Activated CD4-positive, alpha-beta memory T cell treated with anti-CD3 and anti-CD28 coated beads for 36 hours (primary cell): ENCODE measurements around the gene REXO4. TPM values are rescaled to one million over a fixed set of nuclear protein-coding genes. Genes with fewer than 3 reads are reported as not detected.
A peak's percentile ranks its signal among the peaks of the same experiment; 100 is the strongest.

Experiments
- CTCF ChIA-PET: fragments of 350-600 bp; sonication (Branson Sonifier 250); formaldehyde crosslinking; loops from one replicate; lab custom pipeline; 2021; ENCODE audit warnings: antibody characterized with exemption, inconsistent platforms; lab: Charles Lee
- POLR2A ChIA-PET: fragments of 350-600 bp; sonication (Branson Sonifier 250); formaldehyde crosslinking; loops from one replicate; lab custom pipeline; 2021; ENCODE audit warnings: antibody characterized with exemption; lab: Charles Lee
- DNase-seq: peaks from one replicate; pipeline ENCODE4 v3.0.0-alpha.2; 2020
- H3K27ac Mint-ChIP-seq: one replicate; pipeline ENCODE4 v1.8.0; 2021; ENCODE audit warnings: mixed read lengths
- H3K27me3 Mint-ChIP-seq: one replicate; pipeline ENCODE4 v1.8.0; 2021; ENCODE audit warnings: mixed read lengths
- H3K36me3 Mint-ChIP-seq: one replicate; pipeline ENCODE4 v1.8.0; 2021; ENCODE audit warnings: mixed read lengths
- H3K4me1 Mint-ChIP-seq: one replicate; pipeline ENCODE4 v1.8.0; 2021; ENCODE audit warnings: low read depth, mixed read lengths
- H3K4me3 Mint-ChIP-seq: one replicate; pipeline ENCODE4 v1.8.0; 2021; ENCODE audit warnings: mild to moderate bottlenecking, mixed read lengths
- H3K9me3 Mint-ChIP-seq: one replicate; pipeline ENCODE4 v1.8.0; 2021; ENCODE audit warnings: mixed read lengths
- intact Hi-C: fragments of 100-400 bp; cut with micrococcal nuclease; formaldehyde crosslinking; loops from one replicate; pipeline ENCODE4 v1.15.1; 2023
- total RNA-seq, 2 experiments: library from RNA; stranded (reverse); gene quantifications; one replicate each; pipeline ENCODE4 v1.2.3, GENCODE V29; 2021

Gene REXO4
- total RNA-seq, 2 experiments from 2014 or later: 24.2 to 26.3 TPM

GRCh38 chr9:133372144-133372543 lies 45.7 kb downstream of the REXO4 start:
- H3K9me3 Mint-ChIP-seq: no peaks in the 10 kb centered on the region
- H3K27ac Mint-ChIP-seq: peak overlapping the region; percentile 96
- ChIA-PET CTCF (interaction anchor here (1.0 to 6.5 kb wide), 9 partner anchors 15 to 114 kb away, joined by 3 to 76 read pairs (median 4); partner anchors contain the start of genes MED22, RPL7A, SURF1 and SURF2), POLR2A (interaction anchor here (0.7 to 14.2 kb wide), 6 partner anchors 7 to 1022 kb away, joined by 3 to 381 read pairs (median 8); partner anchors contain the start of genes MED22, REXO4, RPL7A and SURF1)
- peak; percentile 31 for DNase-seq
- no peaks in the 10 kb centered on the region for H3K27me3 Mint-ChIP-seq
- H3K36me3 Mint-ChIP-seq: peaks cover 69% of the 10 kb centered on the region
- H3K4me3 Mint-ChIP-seq: peak overlapping the region; percentile 77
- peaks cover 65% of the 10 kb centered on the region for H3K4me1 Mint-ChIP-seq
- intact Hi-C loops: loop anchor here (5.0 to 10.0 kb wide), 2 partner anchors 225 to 1023 kb away; no protein-coding TSS in a partner anchor

- no peaks in the 10 kb centered on the region for H3K9me3 Mint-ChIP-seq
These were observed 46.5 kb downstream of the REXO4 start for GRCh38 chr9:133371261-133371711.

GRCh38 chr9:133370685-133371084 lies 47.1 kb downstream of the REXO4 start:
- peak overlapping the region; percentile 77 for H3K4me3 Mint-ChIP-seq
- intact Hi-C loops: loop anchor here (1.0 to 10.0 kb wide), 8 partner anchors 14 to 1024 kb away; partner anchors contain the start of genes CACFD1, MED22, REXO4 and RPL7A
- H3K27ac Mint-ChIP-seq: peak overlapping the region; percentile 96
- CTCF ChIA-PET: interaction anchor here (0.8 to 6.5 kb wide), 9 partner anchors 8 to 51 kb away, joined by 3 to 76 read pairs (median 5); partner anchors contain the start of genes MED22, RPL7A, SURF1 and SURF2
- no peaks in the 10 kb centered on the region for H3K9me3 Mint-ChIP-seq
- POLR2A ChIA-PET: interaction anchor here (0.8 to 14.2 kb wide), 7 partner anchors 16 to 340 kb away, joined by 3 to 381 read pairs (median 3); partner anchors contain the start of genes GTF3C5, MED22, REXO4 and RPL7A
- DNase-seq: peak; percentile 76
- peaks cover 74% of the 10 kb centered on the region for H3K4me1 Mint-ChIP-seq
- H3K36me3 Mint-ChIP-seq: peaks cover 82% of the 10 kb centered on the region
- no peaks in the 10 kb centered on the region for H3K27me3 Mint-ChIP-seq

More at GRCh38 chr9:133371261-133371711, 46.5 kb downstream of the REXO4 start:
- H3K36me3 Mint-ChIP-seq: peaks cover 77% of the 10 kb centered on the region
- peak overlapping the region; percentile 77 for H3K4me3 Mint-ChIP-seq
- peak overlapping the region; percentile 96 for H3K27ac Mint-ChIP-seq
- POLR2A ChIA-PET: interaction anchor here (0.8 to 14.2 kb wide), 7 partner anchors 17 to 341 kb away, joined by 3 to 381 read pairs (median 3); partner anchors contain the start of genes GTF3C5, MED22, REXO4 and RPL7A
- intact Hi-C loops: loop anchor here (1.0 to 10.0 kb wide), 8 partner anchors 15 to 1024 kb away; partner anchors contain the start of genes CACFD1, MED22, REXO4 and RPL7A
- DNase-seq: peak; percentile 94
- no peaks in the 10 kb centered on the region for H3K27me3 Mint-ChIP-seq
- CTCF ChIA-PET: interaction anchor here (0.8 to 6.5 kb wide), 9 partner anchors 9 to 50 kb away, joined by 4 to 76 read pairs (median 5); partner anchors contain the start of genes MED22, RPL7A, SURF1 and SURF2
- H3K4me1 Mint-ChIP-seq: peaks cover 68% of the 10 kb centered on the region

- POLR2A ChIA-PET: interaction anchor here (1.5 to 14.2 kb wide), 3 partner anchors 16 to 255 kb away, joined by 3 to 381 read pairs (median 15); partner anchors contain the start of genes MED22, REXO4, RPL7A and SURF1
These were observed 47.9 kb downstream of the REXO4 start for GRCh38 chr9:133369933-133370332.

GRCh38 chr9:133369422-133369821 lies 48.4 kb downstream of the REXO4 start:
- ChIA-PET CTCF (interaction anchor here (4.1 to 6.5 kb wide), 2 partner anchors 12 to 20 kb away, joined by 69 to 76 read pairs; partner anchors contain the start of genes MED22, RPL7A, SURF1 and SURF2), POLR2A (interaction anchor here (4.9 to 14.2 kb wide), 2 partner anchors 15 to 48 kb away, joined by 15 to 381 read pairs; partner anchors contain the start of genes MED22, REXO4, RPL7A and SURF1)
- no peak for DNase-seq
- H3K4me1 Mint-ChIP-seq: peaks cover 71% of the 10 kb centered on the region
- peak overlapping the region; percentile 96 for H3K27ac Mint-ChIP-seq
- no peaks in the 10 kb centered on the region for H3K9me3 Mint-ChIP-seq
- peaks cover 84% of the 10 kb centered on the region for H3K36me3 Mint-ChIP-seq
- intact Hi-C loops: no loop called here
- H3K27me3 Mint-ChIP-seq: no peaks in the 10 kb centered on the region
- H3K4me3 Mint-ChIP-seq: peak overlapping the region; percentile 77

More at GRCh38 chr9:133369933-133370332, 47.9 kb downstream of the REXO4 start:
- H3K27ac Mint-ChIP-seq: peak overlapping the region; percentile 96
- peak; percentile 83 for DNase-seq
- peaks cover 87% of the 10 kb centered on the region for H3K36me3 Mint-ChIP-seq
- H3K4me1 Mint-ChIP-seq: peaks cover 74% of the 10 kb centered on the region
- no peaks in the 10 kb centered on the region for H3K9me3 Mint-ChIP-seq
- H3K4me3 Mint-ChIP-seq: peak overlapping the region; percentile 77
- H3K27me3 Mint-ChIP-seq: no peaks in the 10 kb centered on the region
- CTCF ChIA-PET: interaction anchor here (0.8 to 6.5 kb wide), 3 partner anchors 12 to 37 kb away, joined by 3 to 76 read pairs (median 69); partner anchors contain the start of genes MED22, RPL7A, SURF1 and SURF2
- intact Hi-C loops: loop anchor here (2.0 to 10.0 kb wide), 3 partner anchors 49 to 1025 kb away; partner anchors contain the start of gene REXO4

GRCh38 chr9:133368249-133368881 lies 49.4 kb downstream of the REXO4 start:
- Mint-ChIP-seq H3K27me3 (no peaks in the 10 kb centered on the region), H3K4me3 (peak overlapping the region; percentile 63), H3K27ac (peak overlapping the region; percentile 96), H3K4me1 (peaks cover 65% of the 10 kb centered on the region), H3K9me3 (no peaks in the 10 kb centered on the region), H3K36me3 (peaks cover 89% of the 10 kb centered on the region)
- DNase-seq: no peak
- intact Hi-C loops: no loop called here
- ChIA-PET CTCF (interaction anchor here (1.0 to 1.1 kb wide), 2 partner anchors 9 to 12 kb away, joined by 3 to 10 read pairs; partner anchors contain the start of genes SURF1 and SURF2), POLR2A (interaction anchor here (14.2 kb wide), 1 partner anchor 14 kb away, joined by 381 read pairs; the partner anchor contains the start of genes MED22, RPL7A, SURF1 and SURF2)

GRCh38 chr9:133367778-133368177 lies 50.0 kb downstream of the REXO4 start:
- H3K36me3 Mint-ChIP-seq: peaks cover 88% of the 10 kb centered on the region
- no peaks in the 10 kb centered on the region for H3K9me3 Mint-ChIP-seq
- ChIA-PET POLR2A (interaction anchor here (14.2 kb wide), 1 partner anchor 13 kb away, joined by 381 read pairs; the partner anchor contains the start of genes MED22, RPL7A, SURF1 and SURF2), CTCF (interaction anchor here (1.0 to 1.1 kb wide), 2 partner anchors 8 to 12 kb away, joined by 3 to 10 read pairs; partner anchors contain the start of genes SURF1 and SURF2)
- intact Hi-C loops: no loop called here
- H3K4me1 Mint-ChIP-seq: peaks cover 61% of the 10 kb centered on the region
- H3K27me3 Mint-ChIP-seq: no peaks in the 10 kb centered on the region
- DNase-seq: no peak
- no peak overlapping the region for H3K4me3 Mint-ChIP-seq
- peak overlapping the region; percentile 96 for H3K27ac Mint-ChIP-seq

GRCh38 chr9:133367221-133367620 lies 50.6 kb downstream of the REXO4 start:
- intact Hi-C loops: no loop called here
- Mint-ChIP-seq H3K27me3 (no peaks in the 10 kb centered on the region), H3K9me3 (no peaks in the 10 kb centered on the region), H3K27ac (no peak overlapping the region), H3K36me3 (peaks cover 87% of the 10 kb centered on the region), H3K4me3 (no peak overlapping the region), H3K4me1 (peaks cover 56% of the 10 kb centered on the region)
- no peak for DNase-seq
- ChIA-PET CTCF (no interaction called here), POLR2A (interaction anchor here (14.2 kb wide), 1 partner anchor 13 kb away, joined by 381 read pairs; the partner anchor contains the start of genes MED22, RPL7A, SURF1 and SURF2)

- Mint-ChIP-seq H3K9me3 (no peaks in the 10 kb centered on the region), H3K4me3 (no peak overlapping the region), H3K27me3 (no peaks in the 10 kb centered on the region), H3K27ac (no peak overlapping the region), H3K4me1 (peaks cover 55% of the 10 kb centered on the region), H3K36me3 (peaks cover 87% of the 10 kb centered on the region)
- intact Hi-C loops: no loop called here
- POLR2A ChIA-PET: interaction anchor here (1.0 to 14.2 kb wide), 2 partner anchors 12 to 19 kb away, joined by 4 to 381 read pairs; partner anchors contain the start of genes MED22, RPL7A, SURF1 and SURF2
- CTCF ChIA-PET: interaction anchor here (1.1 to 1.4 kb wide), 2 partner anchors 11 to 120 kb away, joined by 3 read pairs; partner anchors contain the start of gene SURF1
- no peak for DNase-seq
These were observed 51.4 kb downstream of the REXO4 start for GRCh38 chr9:133366435-133366834.

- no peak for DNase-seq
- H3K4me1 Mint-ChIP-seq: peaks cover 53% of the 10 kb centered on the region
- H3K36me3 Mint-ChIP-seq: peaks cover 68% of the 10 kb centered on the region
- H3K27ac Mint-ChIP-seq: no peak overlapping the region
- H3K4me3 Mint-ChIP-seq: no peak overlapping the region
- no peaks in the 10 kb centered on the region for H3K27me3 Mint-ChIP-seq
- CTCF ChIA-PET: interaction anchor here (1.1 kb wide), 1 partner anchor 8 kb away, joined by 4 read pairs; no protein-coding TSS in a partner anchor
- H3K9me3 Mint-ChIP-seq: no peaks in the 10 kb centered on the region
- intact Hi-C loops: no loop called here
- POLR2A ChIA-PET: interaction anchor here (1.7 to 14.2 kb wide), 2 partner anchors 8 to 10 kb away, joined by 7 to 381 read pairs; partner anchors contain the start of genes MED22, RPL7A, SURF1 and SURF2
These were observed 55.3 kb downstream of the REXO4 start for GRCh38 chr9:133362359-133363044.
